Measurements from ENCODE around the gene ZKSCAN3. TPM values are rescaled to one million over a fixed set of nuclear protein-coding genes. Genes with fewer than 3 reads are reported as not detected.

Gene ZKSCAN3
- total RNA-seq, 1 donor from 2014 or later = 12.3 TPM

DNA sequence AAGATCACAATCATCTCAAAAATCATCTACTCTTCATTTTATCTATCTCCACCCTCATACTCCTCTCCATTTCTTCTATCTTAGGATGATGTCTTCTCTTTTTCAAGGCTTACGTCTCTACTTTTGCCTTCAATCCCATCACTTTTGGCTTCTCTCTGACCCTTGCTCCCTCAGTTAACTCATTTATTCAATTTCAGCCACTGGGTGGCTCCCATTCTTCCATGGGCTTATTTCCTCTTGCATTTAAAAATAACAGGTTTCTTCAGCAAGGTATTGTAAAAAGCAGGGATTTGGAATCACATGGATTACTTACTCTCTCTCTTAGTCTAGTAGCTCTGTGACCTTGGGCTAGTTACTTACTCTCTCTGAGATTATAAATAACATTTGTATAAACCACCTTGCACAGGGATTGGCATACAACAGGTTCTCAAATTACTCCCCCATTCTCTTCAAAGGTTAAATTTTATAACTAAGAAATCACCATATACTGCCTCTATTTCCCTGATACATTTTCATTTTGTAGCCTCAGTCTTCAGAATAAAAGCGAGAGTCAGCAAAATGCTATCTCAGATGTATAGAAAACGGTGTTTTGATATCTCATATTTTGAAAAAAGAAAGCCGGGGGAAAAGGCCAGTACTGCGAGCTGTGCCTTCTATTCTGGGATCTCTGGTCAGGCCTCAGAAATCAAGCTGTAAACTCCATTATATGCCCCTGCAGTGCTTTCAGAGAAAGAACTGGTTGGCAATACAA is 44.3 kb downstream of the ZKSCAN3 start:
- peaks cover 98% of the 10 kb centered on the region for H3K79me2 ChIP-seq (ENCODE audit: low read depth)
- peak overlapping the region; percentile 34 for H3K9ac ChIP-seq
- H4K20me1 ChIP-seq (ENCODE audit: low read depth) = peaks cover 86% of the 10 kb centered on the region
- Mint-ChIP-seq H3K9me3 (no peaks in the 10 kb centered on the region), H3K4me1 (peaks cover 27% of the 10 kb centered on the region), H3K4me3 (no peak overlapping the region), H3K27ac (no peak overlapping the region), H3K36me3 (peaks cover 63% of the 10 kb centered on the region), H3K27me3 (ENCODE audit: insufficient read depth, low read depth) (no peaks in the 10 kb centered on the region)
- H3K9me3 ChIP-seq (ENCODE audit: low read depth) = no peaks in the 10 kb centered on the region
- peaks cover 24% of the 10 kb centered on the region for H3K4me1 ChIP-seq
- H3F3A ChIP-seq (ENCODE audit: low read depth) = no peaks in the 10 kb centered on the region
- peak overlapping the region; percentile 82 for H3K4me2 ChIP-seq
- H2AFZ ChIP-seq (replicated peaks) = no peak overlapping the region
- TF ChIP-seq, protein P1, sequence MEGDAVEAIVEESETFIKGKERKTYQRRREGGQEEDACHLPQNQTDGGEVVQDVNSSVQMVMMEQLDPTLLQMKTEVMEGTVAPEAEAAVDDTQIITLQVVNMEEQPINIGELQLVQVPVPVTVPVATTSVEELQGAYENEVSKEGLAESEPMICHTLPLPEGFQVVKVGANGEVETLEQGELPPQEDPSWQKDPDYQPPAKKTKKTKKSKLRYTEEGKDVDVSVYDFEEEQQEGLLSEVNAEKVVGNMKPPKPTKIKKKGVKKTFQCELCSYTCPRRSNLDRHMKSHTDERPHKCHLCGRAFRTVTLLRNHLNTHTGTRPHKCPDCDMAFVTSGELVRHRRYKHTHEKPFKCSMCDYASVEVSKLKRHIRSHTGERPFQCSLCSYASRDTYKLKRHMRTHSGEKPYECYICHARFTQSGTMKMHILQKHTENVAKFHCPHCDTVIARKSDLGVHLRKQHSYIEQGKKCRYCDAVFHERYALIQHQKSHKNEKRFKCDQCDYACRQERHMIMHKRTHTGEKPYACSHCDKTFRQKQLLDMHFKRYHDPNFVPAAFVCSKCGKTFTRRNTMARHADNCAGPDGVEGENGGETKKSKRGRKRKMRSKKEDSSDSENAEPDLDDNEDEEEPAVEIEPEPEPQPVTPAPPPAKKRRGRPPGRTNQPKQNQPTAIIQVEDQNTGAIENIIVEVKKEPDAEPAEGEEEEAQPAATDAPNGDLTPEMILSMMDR (IDR thresholded peaks at IDR 0.05) = peak; percentile 46
- TF ChIP-seq EZH2 (IDR thresholded peaks at IDR 0.05) = no peak
- peak; percentile 14 for DNase-seq (ENCODE audit: low spot score)
- H3K4me3 ChIP-seq = peak overlapping the region; percentile 14
- no peak overlapping the region for H3K27ac ChIP-seq
- H3K27me3 ChIP-seq = no peaks in the 10 kb centered on the region
- peaks cover 15% of the 10 kb centered on the region for H3K36me3 ChIP-seq

GRCh38 chr6:28395918-28396317 is 46.2 kb downstream of the ZKSCAN3 start:
- peaks cover 85% of the 10 kb centered on the region for H3K79me2 ChIP-seq (ENCODE audit: low read depth)

GRCh38 chr6:28399350-28400121 is 49.8 kb downstream of the ZKSCAN3 start, which contains the start of gene ZSCAN12:
Gene ZSCAN12, minus strand, starts transcription at chr6:28399747. Its CDS starts 1,342 bp downstream, at chr6:28398405.
- Histone ChIP-seq H3K9ac (peak within 1 kb of the TSS; percentile 45), H3K27me3 (peaks cover 40% of the 10 kb centered on the region), H3K27ac (peak within 1 kb of the TSS; percentile 32), H3K79me2 (ENCODE audit: low read depth) (peaks cover 51% of the 10 kb centered on the region), H3K4me3 (peak within 1 kb of the TSS; percentile 82), H3F3A (ENCODE audit: low read depth) (peaks cover 10% of the 10 kb centered on the region), H4K20me1 (ENCODE audit: low read depth) (peaks cover 37% of the 10 kb centered on the region), H3K9me3 (ENCODE audit: low read depth) (no peaks in the 10 kb centered on the region), H2AFZ (replicated peaks) (peak within 1 kb of the TSS; percentile 81), H3K36me3 (peaks cover under 1% of the 10 kb centered on the region), H3K4me1 (peaks cover 27% of the 10 kb centered on the region), H3K4me2 (peak within 1 kb of the TSS; percentile 82)
- peaks cover 4% of the 10 kb centered on the region for H3K27me3 Mint-ChIP-seq (ENCODE audit: insufficient read depth, low read depth)
- no peaks in the 10 kb centered on the region for H3K9me3 Mint-ChIP-seq
- H3K4me1 Mint-ChIP-seq = peaks cover 31% of the 10 kb centered on the region
- peak within 1 kb of the TSS; percentile 93 for H3K27ac Mint-ChIP-seq
- peak within 1 kb of the TSS; percentile 93 for H3K4me3 Mint-ChIP-seq
- no peak for TF ChIP-seq EZH2phosphoT487 (IDR thresholded peaks at IDR 0.05)
- TF ChIP-seq, protein P1 (IDR thresholded peaks at IDR 0.05) = peak; percentile 78
- TF ChIP-seq EZH2 (IDR thresholded peaks at IDR 0.05) = no peak
- peaks cover 28% of the 10 kb centered on the region for H3K36me3 Mint-ChIP-seq
- DNase-seq (ENCODE audit: low spot score) = peak; percentile 90

More at GRCh38 chr6:28395918-28396317, 46.2 kb downstream of the ZKSCAN3 start:
- Histone ChIP-seq H3K9ac (no peak overlapping the region), H2AFZ (replicated peaks) (no peak overlapping the region), H3F3A (ENCODE audit: low read depth) (peaks cover 10% of the 10 kb centered on the region), H4K20me1 (ENCODE audit: low read depth) (peaks cover 67% of the 10 kb centered on the region), H3K9me3 (ENCODE audit: low read depth) (no peaks in the 10 kb centered on the region), H3K4me2 (peak overlapping the region; percentile 82), H3K4me3 (no peak overlapping the region), H3K36me3 (peaks cover 13% of the 10 kb centered on the region), H3K27ac (no peak overlapping the region), H3K27me3 (peaks cover 8% of the 10 kb centered on the region), H3K4me1 (peaks cover 28% of the 10 kb centered on the region)
- DNase-seq (ENCODE audit: low spot score) = no peak
- no peak overlapping the region for H3K4me3 Mint-ChIP-seq
- H3K9me3 Mint-ChIP-seq = no peaks in the 10 kb centered on the region
- H3K36me3 Mint-ChIP-seq = peaks cover 52% of the 10 kb centered on the region
- H3K27ac Mint-ChIP-seq = no peak overlapping the region
- no peaks in the 10 kb centered on the region for H3K27me3 Mint-ChIP-seq (ENCODE audit: insufficient read depth, low read depth)
- H3K4me1 Mint-ChIP-seq = peaks cover 31% of the 10 kb centered on the region
- TF ChIP-seq, protein P1 (IDR thresholded peaks at IDR 0.05) = no peak
- TF ChIP-seq EZH2phosphoT487 (IDR thresholded peaks at IDR 0.05) = no peak
- no peak for TF ChIP-seq EZH2 (IDR thresholded peaks at IDR 0.05)
